HEK293 (cell line): ENCODE data around the gene NEUROG2.

ENCODE experiments used
- CTCF ChIA-PET: fragments of 350-600 bp; formaldehyde crosslinking; extraction: SDS; loops from one replicate; lab custom pipeline; 2021; ENCODE audit warnings: antibody characterized with exemption; lab: Yijun Ruan, JAX
- POLR2A ChIA-PET: fragments of 300-600 bp; formaldehyde crosslinking; extraction: SDS; loops from one replicate; lab custom pipeline; 2020; ENCODE audit warnings: antibody characterized with exemption, inconsistent platforms; lab: Yijun Ruan, JAX
- H3K27ac ChIP-seq: fragments of 200-500 bp; sonication (Bioruptor generic); 2 replicates; pipeline ENCODE4 v1.5.1; 2014; ENCODE audit warnings: low read depth, low read length, control low read depth, inconsistent platforms; ENCODE audit errors: extremely low read depth
- H3K36me3 ChIP-seq, 2 experiments: fragments of 200-500 bp in 1 of 2; sonication (Bioruptor generic) in 1 of 2; 1 replicate in 1 of 2; 2 replicates in 1 of 2; pipeline ENCODE4 v1.5.1; 2014 to 2017; ENCODE audit warnings: inconsistent platforms in 2 of 2, low read length in 2 of 2; ENCODE audit not compliant: control insufficient read depth in 2 of 2, insufficient read depth in 1 of 2
- H3K4me1 ChIP-seq: fragments of 200-500 bp; sonication (Bioruptor generic); 2 replicates; pipeline ENCODE4 v1.5.1; 2014; ENCODE audit warnings: mild to moderate bottlenecking, low read length, inconsistent platforms; ENCODE audit not compliant: control insufficient read depth, insufficient read depth
- H3K4me3 ChIP-seq: 2 replicates; pipeline ENCODE4 v1.5.1; 2011; ENCODE audit warnings: low read depth, mild to moderate bottlenecking, control low read depth, low read length, moderate library complexity
- H3K9me3 ChIP-seq: fragments of 200-500 bp; sonication (Bioruptor generic); 2 replicates; pipeline ENCODE4 v1.5.1; 2014; ENCODE audit warnings: low read depth, low read length, inconsistent platforms; ENCODE audit not compliant: control insufficient read depth, insufficient read depth
- EGR2 ChIP-seq: fragments of 450-650 bp; formaldehyde crosslinking; IDR thresholded peaks from 2 replicates; pipeline ENCODE4 v1.5.1; 2016; ENCODE audit warnings: low read depth, missing biosample characterization, missing genetic modification characterization
- GLIS2 ChIP-seq: fragments of 450-650 bp; formaldehyde crosslinking; IDR thresholded peaks from 2 replicates; pipeline ENCODE4 v1.5.1; 2016; ENCODE audit warnings: missing biosample characterization, missing genetic modification characterization
- OSR2 ChIP-seq: fragments of 450-650 bp; formaldehyde crosslinking; IDR thresholded peaks from 2 replicates; pipeline ENCODE4 v1.5.1; 2016; ENCODE audit warnings: missing biosample characterization, missing genetic modification characterization
- SP2 ChIP-seq: fragments of 450-650 bp; formaldehyde crosslinking; IDR thresholded peaks from 2 replicates; pipeline ENCODE4 v1.5.1; 2016; ENCODE audit warnings: missing biosample characterization, missing genetic modification characterization
- WT1 ChIP-seq: fragments of 450-650 bp; formaldehyde crosslinking; IDR thresholded peaks from 2 replicates; pipeline ENCODE4 v1.5.1; 2016; ENCODE audit warnings: missing biosample characterization, missing genetic modification characterization
- YY1 ChIP-seq: fragments of 450-650 bp; formaldehyde crosslinking; IDR thresholded peaks from 2 replicates; pipeline ENCODE4 v1.5.1; 2018; ENCODE audit warnings: missing biosample characterization, missing genetic modification characterization
- ZFHX2 ChIP-seq: fragments of 450-650 bp; formaldehyde crosslinking; conservative IDR thresholded peaks from 2 replicates; pipeline ENCODE4 v1.5.1; 2016; ENCODE audit warnings: missing biosample characterization, missing genetic modification characterization
- ZIC2 ChIP-seq: fragments of 450-650 bp; formaldehyde crosslinking; IDR thresholded peaks from 2 replicates; pipeline ENCODE4 v1.5.1; 2016; ENCODE audit warnings: missing biosample characterization, missing genetic modification characterization
- ZNF214 ChIP-seq: fragments of 450-650 bp; formaldehyde crosslinking; IDR thresholded peaks from 2 replicates; pipeline ENCODE4 v1.5.1; 2017; ENCODE audit warnings: missing biosample characterization, mild to moderate bottlenecking, missing genetic modification characterization, borderline replicate concordance
- ZNF398 ChIP-seq: fragments of 450-650 bp; formaldehyde crosslinking; IDR thresholded peaks from 2 replicates; pipeline ENCODE4 v1.5.1; 2017; ENCODE audit warnings: missing biosample characterization, missing genetic modification characterization
- ZNF513 ChIP-seq: fragments of 450-650 bp; IDR thresholded peaks from 2 replicates; pipeline ENCODE4 v1.5.1; 2018; ENCODE audit warnings: missing biosample characterization, missing genetic modification characterization
- ZNF555 ChIP-seq: fragments of 450-650 bp; formaldehyde crosslinking; conservative IDR thresholded peaks from 2 replicates; pipeline ENCODE4 v1.5.1; 2017; ENCODE audit warnings: missing biosample characterization, mild to moderate bottlenecking, missing genetic modification characterization, inconsistent platforms
- ZNF660 ChIP-seq: fragments of 450-650 bp; IDR thresholded peaks from 2 replicates; pipeline ENCODE4 v1.5.1; 2018; ENCODE audit warnings: missing biosample characterization, mild to moderate bottlenecking, missing genetic modification characterization
- TF ChIP-seq, protein P1 (sequence below): IDR thresholded peaks from 2 replicates; pipeline ENCODE4 v1.6.1; 2011; ENCODE audit warnings: mild to moderate bottlenecking, low read depth, low read length, borderline replicate concordance
- TF ChIP-seq, protein P2 (sequence below): fragments of 450-650 bp; IDR thresholded peaks from 2 replicates; pipeline ENCODE4 v1.5.1; 2018; ENCODE audit warnings: missing biosample characterization, mild to moderate bottlenecking, missing genetic modification characterization
- TF ChIP-seq, protein P3 (sequence below): fragments of 450-650 bp; formaldehyde crosslinking; IDR thresholded peaks from 2 replicates; pipeline ENCODE4 v1.5.1; 2016; ENCODE audit warnings: missing biosample characterization, missing genetic modification characterization, borderline replicate concordance
- TF ChIP-seq, protein P4 (sequence below): fragments of 450-650 bp; formaldehyde crosslinking; IDR thresholded peaks from 2 replicates; pipeline ENCODE4 v1.5.1; 2016; ENCODE audit warnings: missing biosample characterization, missing genetic modification characterization
- TF ChIP-seq, protein P5 (sequence below): fragments of 450-650 bp; formaldehyde crosslinking; IDR thresholded peaks from 2 replicates; pipeline ENCODE4 v1.5.1; 2016; ENCODE audit warnings: missing biosample characterization, missing genetic modification characterization

Gene NEUROG2

GRCh38 chr4:112517067-112517634, 1.2 kb upstream of the NEUROG2 start:
- Histone ChIP-seq H3K4me3 (peak overlapping the region; percentile 49; the same call in 1 of the 2 replicates), H3K36me3 (no peaks in the 10 kb centered on the region), H3K9me3 (no peaks in the 10 kb centered on the region), H3K27ac (no peak overlapping the region), H3K4me1 (no peaks in the 10 kb centered on the region)
- ChIA-PET CTCF (interaction anchor here (0.6 to 1.2 kb wide), 4 partner anchors 16 to 872 kb away, joined by 4 to 5 read pairs (median 4); no protein-coding TSS in a partner anchor), POLR2A (no interaction called here)
- TF ChIP-seq, protein P1, sequence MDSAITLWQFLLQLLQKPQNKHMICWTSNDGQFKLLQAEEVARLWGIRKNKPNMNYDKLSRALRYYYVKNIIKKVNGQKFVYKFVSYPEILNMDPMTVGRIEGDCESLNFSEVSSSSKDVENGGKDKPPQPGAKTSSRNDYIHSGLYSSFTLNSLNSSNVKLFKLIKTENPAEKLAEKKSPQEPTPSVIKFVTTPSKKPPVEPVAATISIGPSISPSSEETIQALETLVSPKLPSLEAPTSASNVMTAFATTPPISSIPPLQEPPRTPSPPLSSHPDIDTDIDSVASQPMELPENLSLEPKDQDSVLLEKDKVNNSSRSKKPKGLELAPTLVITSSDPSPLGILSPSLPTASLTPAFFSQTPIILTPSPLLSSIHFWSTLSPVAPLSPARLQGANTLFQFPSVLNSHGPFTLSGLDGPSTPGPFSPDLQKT: no peak
- TF ChIP-seq, protein P2, sequence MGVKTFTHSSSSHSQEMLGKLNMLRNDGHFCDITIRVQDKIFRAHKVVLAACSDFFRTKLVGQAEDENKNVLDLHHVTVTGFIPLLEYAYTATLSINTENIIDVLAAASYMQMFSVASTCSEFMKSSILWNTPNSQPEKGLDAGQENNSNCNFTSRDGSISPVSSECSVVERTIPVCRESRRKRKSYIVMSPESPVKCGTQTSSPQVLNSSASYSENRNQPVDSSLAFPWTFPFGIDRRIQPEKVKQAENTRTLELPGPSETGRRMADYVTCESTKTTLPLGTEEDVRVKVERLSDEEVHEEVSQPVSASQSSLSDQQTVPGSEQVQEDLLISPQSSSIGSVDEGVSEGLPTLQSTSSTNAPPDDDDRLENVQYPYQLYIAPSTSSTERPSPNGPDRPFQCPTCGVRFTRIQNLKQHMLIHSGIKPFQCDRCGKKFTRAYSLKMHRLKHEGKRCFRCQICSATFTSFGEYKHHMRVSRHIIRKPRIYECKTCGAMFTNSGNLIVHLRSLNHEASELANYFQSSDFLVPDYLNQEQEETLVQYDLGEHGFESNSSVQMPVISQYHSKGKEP (tag by site-specific recombination): 0 out of 2 replicates have a peak, but pooled peaks have one; percentile 22

DNA sequence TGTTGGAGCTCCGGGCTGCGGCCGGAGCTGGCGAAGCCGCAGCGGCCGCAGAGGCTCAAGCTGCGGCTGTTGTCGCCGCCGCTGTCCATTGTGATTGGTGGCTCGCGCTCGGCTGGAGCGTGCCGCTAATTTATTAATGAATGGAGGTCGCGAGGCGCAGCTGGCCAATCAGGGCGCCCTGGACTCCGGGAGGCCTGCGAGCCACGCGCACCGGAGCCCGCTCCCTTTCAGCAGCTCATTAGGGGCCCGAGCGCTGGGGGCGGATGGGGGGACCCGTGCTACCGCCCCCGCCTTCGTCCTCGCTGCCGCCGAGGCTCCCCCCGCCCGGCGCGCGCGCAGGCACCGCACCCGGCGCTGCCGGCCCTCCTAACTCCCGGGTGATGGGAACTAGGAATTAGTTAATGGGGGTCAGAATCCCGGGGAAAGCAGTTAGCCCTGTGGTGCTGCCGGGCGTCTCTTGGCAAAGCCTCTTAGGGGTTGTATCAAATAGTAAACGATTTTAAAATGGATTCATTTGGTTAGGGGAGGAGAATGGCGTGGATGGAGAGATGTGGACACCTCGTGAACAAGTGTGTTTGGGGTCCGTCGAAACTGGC, 589 bp upstream of the NEUROG2 start:
- Histone ChIP-seq H3K9me3 (no peaks in the 10 kb centered on the region), H3K36me3 (no peaks in the 10 kb centered on the region), H3K4me3 (peak overlapping the region; percentile 49), H3K27ac (no peak overlapping the region), H3K4me1 (no peaks in the 10 kb centered on the region)
- CTCF ChIA-PET: interaction anchor here (0.6 to 1.2 kb wide), 5 partner anchors 68 to 871 kb away, joined by 3 to 5 read pairs (median 4); no protein-coding TSS in a partner anchor
- POLR2A ChIA-PET: interaction anchor here (0.6 to 0.7 kb wide), 2 partner anchors 22 to 107 kb away, joined by 4 to 14 read pairs; no protein-coding TSS in a partner anchor
- TF ChIP-seq ZNF555 (tag by site-specific recombination) (no peak), ZIC2 (tag by site-specific recombination) (peak; percentile 42), SP2 (tag by site-specific recombination) (peak; percentile 57), GLIS2 (tag by site-specific recombination) (peak; percentile 73; the same call in 1 of the 2 replicates), OSR2 (tag by site-specific recombination) (peak; percentile 81), WT1 (tag by site-specific recombination) (peak; percentile 76), ZFHX2 (tag by site-specific recombination) (peak; percentile 91), ZNF513 (tag by site-specific recombination) (0 out of 2 replicates have a peak, but pooled peaks have one; percentile 10), ZNF214 (tag by site-specific recombination) (no peak), YY1 (tag by site-specific recombination) (0 out of 2 replicates have a peak, but pooled peaks have one; percentile 19), EGR2 (tag by site-specific recombination) (no peak), ZNF660 (tag by site-specific recombination) (0 out of 2 replicates have a peak, but pooled peaks have one; percentile 21), ZNF398 (tag by site-specific recombination) (peak; percentile 81)
- TF ChIP-seq, protein P3, sequence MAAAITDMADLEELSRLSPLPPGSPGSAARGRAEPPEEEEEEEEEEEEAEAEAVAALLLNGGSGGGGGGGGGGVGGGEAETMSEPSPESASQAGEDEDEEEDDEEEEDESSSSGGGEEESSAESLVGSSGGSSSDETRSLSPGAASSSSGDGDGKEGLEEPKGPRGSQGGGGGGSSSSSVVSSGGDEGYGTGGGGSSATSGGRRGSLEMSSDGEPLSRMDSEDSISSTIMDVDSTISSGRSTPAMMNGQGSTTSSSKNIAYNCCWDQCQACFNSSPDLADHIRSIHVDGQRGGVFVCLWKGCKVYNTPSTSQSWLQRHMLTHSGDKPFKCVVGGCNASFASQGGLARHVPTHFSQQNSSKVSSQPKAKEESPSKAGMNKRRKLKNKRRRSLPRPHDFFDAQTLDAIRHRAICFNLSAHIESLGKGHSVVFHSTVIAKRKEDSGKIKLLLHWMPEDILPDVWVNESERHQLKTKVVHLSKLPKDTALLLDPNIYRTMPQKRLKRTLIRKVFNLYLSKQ (tag by site-specific recombination): no peak
- TF ChIP-seq, protein P4, sequence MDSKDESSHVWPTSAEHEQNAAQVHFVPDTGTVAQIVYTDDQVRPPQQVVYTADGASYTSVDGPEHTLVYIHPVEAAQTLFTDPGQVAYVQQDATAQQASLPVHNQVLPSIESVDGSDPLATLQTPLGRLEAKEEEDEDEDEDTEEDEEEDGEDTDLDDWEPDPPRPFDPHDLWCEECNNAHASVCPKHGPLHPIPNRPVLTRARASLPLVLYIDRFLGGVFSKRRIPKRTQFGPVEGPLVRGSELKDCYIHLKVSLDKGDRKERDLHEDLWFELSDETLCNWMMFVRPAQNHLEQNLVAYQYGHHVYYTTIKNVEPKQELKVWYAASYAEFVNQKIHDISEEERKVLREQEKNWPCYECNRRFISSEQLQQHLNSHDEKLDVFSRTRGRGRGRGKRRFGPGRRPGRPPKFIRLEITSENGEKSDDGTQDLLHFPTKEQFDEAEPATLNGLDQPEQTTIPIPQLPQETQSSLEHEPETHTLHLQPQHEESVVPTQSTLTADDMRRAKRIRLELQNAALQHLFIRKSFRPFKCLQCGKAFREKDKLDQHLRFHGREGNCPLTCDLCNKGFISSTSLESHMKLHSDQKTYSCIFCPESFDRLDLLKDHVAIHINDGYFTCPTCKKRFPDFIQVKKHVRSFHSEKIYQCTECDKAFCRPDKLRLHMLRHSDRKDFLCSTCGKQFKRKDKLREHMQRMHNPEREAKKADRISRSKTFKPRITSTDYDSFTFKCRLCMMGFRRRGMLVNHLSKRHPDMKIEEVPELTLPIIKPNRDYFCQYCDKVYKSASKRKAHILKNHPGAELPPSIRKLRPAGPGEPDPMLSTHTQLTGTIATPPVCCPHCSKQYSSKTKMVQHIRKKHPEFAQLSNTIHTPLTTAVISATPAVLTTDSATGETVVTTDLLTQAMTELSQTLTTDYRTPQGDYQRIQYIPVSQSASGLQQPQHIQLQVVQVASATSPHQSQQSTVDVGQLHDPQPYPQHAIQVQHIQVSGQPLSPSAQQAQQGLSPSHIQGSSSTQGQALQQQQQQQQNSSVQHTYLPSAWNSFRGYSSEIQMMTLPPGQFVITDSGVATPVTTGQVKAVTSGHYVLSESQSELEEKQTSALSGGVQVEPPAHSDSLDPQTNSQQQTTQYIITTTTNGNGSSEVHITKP: 0 out of 2 replicates have a peak, but pooled peaks have one; percentile 14
- TF ChIP-seq, protein P5, sequence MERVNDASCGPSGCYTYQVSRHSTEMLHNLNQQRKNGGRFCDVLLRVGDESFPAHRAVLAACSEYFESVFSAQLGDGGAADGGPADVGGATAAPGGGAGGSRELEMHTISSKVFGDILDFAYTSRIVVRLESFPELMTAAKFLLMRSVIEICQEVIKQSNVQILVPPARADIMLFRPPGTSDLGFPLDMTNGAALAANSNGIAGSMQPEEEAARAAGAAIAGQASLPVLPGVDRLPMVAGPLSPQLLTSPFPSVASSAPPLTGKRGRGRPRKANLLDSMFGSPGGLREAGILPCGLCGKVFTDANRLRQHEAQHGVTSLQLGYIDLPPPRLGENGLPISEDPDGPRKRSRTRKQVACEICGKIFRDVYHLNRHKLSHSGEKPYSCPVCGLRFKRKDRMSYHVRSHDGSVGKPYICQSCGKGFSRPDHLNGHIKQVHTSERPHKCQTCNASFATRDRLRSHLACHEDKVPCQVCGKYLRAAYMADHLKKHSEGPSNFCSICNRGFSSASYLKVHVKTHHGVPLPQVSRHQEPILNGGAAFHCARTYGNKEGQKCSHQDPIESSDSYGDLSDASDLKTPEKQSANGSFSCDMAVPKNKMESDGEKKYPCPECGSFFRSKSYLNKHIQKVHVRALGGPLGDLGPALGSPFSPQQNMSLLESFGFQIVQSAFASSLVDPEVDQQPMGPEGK (tag by site-specific recombination): peak; percentile 48; the same call in 1 of the 2 replicates
